BE2C (cell line): Measurements from ENCODE around the gene FPR3.

Experiments used
- DNase-seq: peaks from one replicate; pipeline ENCODE4 v3.0.0-alpha.2; 2020
- H3K27me3 ChIP-seq: fragments of 250-450 bp; sonication (Bioruptor Pico); 2 replicates; pipeline ENCODE4 v1.5.1; 2020; ENCODE audit warnings: mild to moderate bottlenecking
- H3K36me3 ChIP-seq: fragments of 250-450 bp; sonication (Bioruptor Pico); 2 replicates; pipeline ENCODE4 v1.5.1; 2020; ENCODE audit warnings: mild to moderate bottlenecking
- H3K4me1 ChIP-seq: fragments of 250-450 bp; sonication (Bioruptor Pico); 2 replicates; pipeline ENCODE4 v1.5.1; 2020
- H3K4me3 ChIP-seq: 2 replicates; pipeline ENCODE4 v1.5.1; 2011; ENCODE audit warnings: low read depth, low read length
- H3K9me3 ChIP-seq: fragments of 250-450 bp; sonication (Bioruptor Pico); 2 replicates; pipeline ENCODE4 v1.5.1; 2020
- CTCF ChIP-seq: IDR thresholded peaks from 2 replicates; pipeline ENCODE4 v1.5.1; 2012; ENCODE audit warnings: mild to moderate bottlenecking, low read depth, low read length

The FPR3 gene

GRCh38 chr19:51786646-51787494, 8.1 kb upstream of the FPR3 start:
- H3K4me3 ChIP-seq, result no peak overlapping the region
- H3K36me3 ChIP-seq, result no peaks in the 10 kb centered on the region
- no peaks in the 10 kb centered on the region for H3K27me3 ChIP-seq
- no peaks in the 10 kb centered on the region for H3K4me1 ChIP-seq
- no peaks in the 10 kb centered on the region for H3K9me3 ChIP-seq
- DNase-seq, result no peak
- TF ChIP-seq CTCF, result no peak

- Histone ChIP-seq H3K36me3 (no peaks in the 10 kb centered on the region), H3K4me3 (no peak overlapping the region), H3K27me3 (no peaks in the 10 kb centered on the region), H3K9me3 (no peaks in the 10 kb centered on the region), H3K4me1 (no peaks in the 10 kb centered on the region)
- DNase-seq, result no peak
- no peak for TF ChIP-seq CTCF
Observed at GRCh38 chr19:51788029-51788428, 6.9 kb upstream of the FPR3 start.

GRCh38 chr19:51789061-51789795, 5.7 kb upstream of the FPR3 start:
- no peaks in the 10 kb centered on the region for H3K36me3 ChIP-seq
- no peak for TF ChIP-seq CTCF
- no peak for DNase-seq
- H3K4me3 ChIP-seq, result no peak overlapping the region
- H3K27me3 ChIP-seq, result no peaks in the 10 kb centered on the region
- H3K4me1 ChIP-seq, result no peaks in the 10 kb centered on the region
- H3K9me3 ChIP-seq, result no peaks in the 10 kb centered on the region

- Histone ChIP-seq H3K9me3 (no peaks in the 10 kb centered on the region), H3K36me3 (no peaks in the 10 kb centered on the region)
- TF ChIP-seq CTCF, result no peak
Observed at GRCh38 chr19:51792932-51793331, 2.0 kb upstream of the FPR3 start.

GRCh38 chr19:51793994-51794393, 963 bp upstream of the FPR3 start:
- Histone ChIP-seq H3K27me3 (no peaks in the 10 kb centered on the region), H3K9me3 (no peaks in the 10 kb centered on the region), H3K36me3 (no peaks in the 10 kb centered on the region), H3K4me3 (no peak overlapping the region), H3K4me1 (no peaks in the 10 kb centered on the region)
- TF ChIP-seq CTCF, result no peak
- DNase-seq, result no peak

More at GRCh38 chr19:51792932-51793331, 2.0 kb upstream of the FPR3 start:
- Histone ChIP-seq H3K4me3 (no peak overlapping the region), H3K4me1 (no peaks in the 10 kb centered on the region), H3K27me3 (no peaks in the 10 kb centered on the region)
- no peak for DNase-seq

GRCh38 chr19:51796195-51796679, 1.3 kb downstream of the FPR3 start:
- Histone ChIP-seq H3K36me3 (no peaks in the 10 kb centered on the region), H3K4me3 (no peak overlapping the region), H3K27me3 (no peaks in the 10 kb centered on the region), H3K4me1 (no peaks in the 10 kb centered on the region), H3K9me3 (no peaks in the 10 kb centered on the region)
- DNase-seq, result no peak
- no peak for TF ChIP-seq CTCF
